ENCODE measurements around the gene TBX20.

TBX20 gene

GRCh38 chr7:35256256-35257175, 2.6 kb upstream of the TBX20 start:
- DNase-seq (ENCODE audit: low spot score): no peak
- in situ Hi-C loops (cut with MboI; ENCODE audit: low pct_unique_long_range_greater_than_20kb, low sequenced_read_pairs, unreplicated experiment): no loop called here
- no peak for TF ChIP-seq CTCF (IDR thresholded peaks at IDR 0.05; ENCODE audit: extremely low read depth, insufficient read depth, missing control alignments)

GRCh38 chr7:35255443-35256255, 1.7 kb upstream of the TBX20 start:
- DNase-seq (ENCODE audit: low spot score): no peak
- TF ChIP-seq CTCF (IDR thresholded peaks at IDR 0.05; ENCODE audit: extremely low read depth, insufficient read depth, missing control alignments): no peak
- in situ Hi-C loops (cut with MboI; ENCODE audit: low pct_unique_long_range_greater_than_20kb, low sequenced_read_pairs, unreplicated experiment): no loop called here

DNA sequence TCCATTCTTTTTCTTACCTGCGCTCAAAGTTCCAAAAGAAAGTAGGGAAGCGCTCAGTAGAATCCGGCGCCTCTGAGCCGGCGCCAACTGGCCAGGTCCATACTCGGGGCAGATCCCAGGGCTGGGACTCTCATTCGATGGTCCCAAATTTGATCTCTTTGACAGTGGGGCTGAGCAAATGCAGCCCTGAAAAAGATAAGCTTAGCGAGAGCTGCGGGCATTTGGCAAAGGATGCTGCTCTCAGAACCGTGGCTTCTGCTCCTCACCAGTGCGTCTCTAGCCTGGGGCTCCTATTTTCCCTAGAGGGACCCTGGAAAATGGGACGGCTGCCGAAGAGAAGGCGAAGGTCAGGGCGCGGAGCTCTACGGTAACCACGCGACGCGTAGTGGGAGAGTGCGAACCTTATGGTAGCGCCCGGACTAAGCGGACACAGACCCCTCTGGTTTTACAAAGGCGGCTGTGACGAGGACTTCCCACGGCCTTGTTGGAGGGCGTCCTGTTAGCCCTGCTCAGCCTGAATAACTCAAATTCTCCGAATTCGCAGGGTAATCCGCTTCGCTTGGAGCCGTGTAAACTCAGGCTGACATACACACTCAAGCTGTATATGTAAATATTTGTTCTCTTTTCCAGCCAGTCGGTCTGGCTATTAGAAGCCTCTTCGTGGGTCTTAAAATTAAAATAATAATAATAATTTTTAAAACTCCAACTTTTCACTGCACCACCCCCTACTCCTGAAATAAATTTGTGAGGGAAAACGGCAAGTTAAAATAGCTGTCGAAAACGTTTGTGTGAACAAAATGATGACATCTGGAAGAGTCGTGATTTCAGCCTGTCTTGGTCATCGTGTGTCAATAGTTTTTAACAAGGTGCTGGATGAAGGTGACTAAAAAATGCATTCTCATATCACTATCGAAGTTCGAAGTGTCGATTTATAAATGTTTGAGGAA, 869 bp upstream of the TBX20 start:
- no peak for TF ChIP-seq CTCF (IDR thresholded peaks at IDR 0.05; ENCODE audit: extremely low read depth, insufficient read depth, missing control alignments)
- DNase-seq (ENCODE audit: low spot score): no peak
- in situ Hi-C loops (cut with MboI; ENCODE audit: low pct_unique_long_range_greater_than_20kb, low sequenced_read_pairs, unreplicated experiment): no loop called here

GRCh38 chr7:35253460-35253709, 515 bp downstream of the TBX20 start:
- no peak for DNase-seq (ENCODE audit: low spot score)
- TF ChIP-seq CTCF (IDR thresholded peaks at IDR 0.05; ENCODE audit: extremely low read depth, insufficient read depth, missing control alignments): no peak
- in situ Hi-C loops (cut with MboI; ENCODE audit: low pct_unique_long_range_greater_than_20kb, low sequenced_read_pairs, unreplicated experiment): no loop called here

- DNase-seq (ENCODE audit: low spot score): no peak
- in situ Hi-C loops (cut with MboI; ENCODE audit: low pct_unique_long_range_greater_than_20kb, low sequenced_read_pairs, unreplicated experiment): no loop called here
- no peak for TF ChIP-seq CTCF (IDR thresholded peaks at IDR 0.05; ENCODE audit: extremely low read depth, insufficient read depth, missing control alignments)
Measured at GRCh38 chr7:35252612-35253459, 1.1 kb downstream of the TBX20 start.

Data from GM13977 (cell line).